Heart left ventricle (tissue), 16 donors: ENCODE data around the gene KY. TPM values are rescaled to one million over a fixed set of nuclear protein-coding genes. Genes with fewer than 3 reads are reported as not detected.

Experiments
- ATAC-seq, 4 donors: fragments of 200-7000 bp; cut with Tn5 transposase; one replicate each; pipeline ENCODE4 v1.9.1; 2020 to 2022; ENCODE audit warnings: moderate library complexity in 4 of 4, mild to moderate bottlenecking in 3 of 4, moderate number of reproducible peaks in 1 of 4
- DNase-seq, 5 donors: peaks; one replicate each; pipeline ENCODE4 v3.0.0-alpha.2; 2020
- H3K27ac ChIP-seq, 12 donors: fragments of 200-600 bp; sonication (generic) in 4 of 12; one replicate each; pipeline versions ENCODE4 v1.5.0 to v1.8.0; 2016 to 2022; ENCODE audit warnings: mild to moderate bottlenecking in 2 of 12
- H3K27me3 ChIP-seq, 9 donors: fragments of 200-600 bp; sonication (generic) in 2 of 9; one replicate each; pipeline versions ENCODE4 v1.5.1 to v1.8.0; 2016 to 2022; ENCODE audit warnings: mild to moderate bottlenecking in 3 of 9
- H3K36me3 ChIP-seq, 9 donors: fragments of 200-600 bp; sonication (generic) in 2 of 9; one replicate each; pipeline versions ENCODE4 v1.5.0 to v1.8.0; 2018 to 2022; ENCODE audit warnings: mild to moderate bottlenecking in 2 of 9
- H3K4me1 ChIP-seq, 12 donors: fragments of 200-600 bp; sonication (generic) in 4 of 12; one replicate each; pipeline versions ENCODE4 v1.5.0 to v1.8.0; 2016 to 2022; ENCODE audit warnings: mild to moderate bottlenecking in 3 of 12
- H3K4me3 ChIP-seq, 12 donors: fragments of 200-600 bp; sonication (generic) in 4 of 12; one replicate each; pipeline versions ENCODE4 v1.5.0 to v1.8.0; 2017 to 2022; ENCODE audit warnings: mild to moderate bottlenecking in 9 of 12, moderate library complexity in 4 of 12
- H3K9me3 ChIP-seq, 12 donors: fragments of 200-600 bp; sonication (generic) in 4 of 12; one replicate each; pipeline versions ENCODE4 v1.5.0 to v1.8.0; 2016 to 2022; ENCODE audit warnings: mild to moderate bottlenecking in 1 of 12
- CTCF ChIP-seq, 12 donors: fragments of 200-600 bp; sonication (generic) in 4 of 12; IDR thresholded peaks; one replicate each; pipeline versions ENCODE4 v1.5.0 to v1.8.0; 2018 to 2022; ENCODE audit warnings: antibody characterized with exemption in 12 of 12, mild to moderate bottlenecking in 5 of 12
- POLR2A ChIP-seq, 2 donors: fragments of 450-650 bp; IDR thresholded peaks; one replicate each; pipeline ENCODE4 v1.6.1; 2017; ENCODE audit warnings: antibody characterized with exemption in 2 of 2, mild to moderate bottlenecking in 2 of 2, moderate library complexity in 2 of 2
- WGBS, 4 donors: extraction: QIAGEN DNeasy Blood & Tissue Kit in 2 of 4; methylation state at CpG; one replicate each; pipeline versions ENCODE4 v1.1.5 to v1.1.7; 2013 to 2018; 5-methylcytosine and 5-hydroxymethylcytosine counted together
- intact Hi-C, 10 donors: fragments of 100-400 bp; cut with DNase I; formaldehyde crosslinking; loops; one replicate each; pipeline versions ENCODE4 v1.11.1 to v1.14.2; 2022
- polyA plus RNA-seq, 2 donors: library from polyadenylated mRNA; stranded (reverse); fragments of 200-250 nt; gene quantifications; one replicate each; pipeline ENCODE4 v1.2.3, GENCODE V29; 2013
- total RNA-seq, 9 donors: library from RNA; depleted of rRNA in 2 of 9; stranded (reverse); fragments of >200 nt in 2 of 9; fragmentation: NEBNext Ultra II Directional in 3 of 9; extraction: Animal tissue kit (Norgen Biotek cat#: 25700) in 3 of 9; gene quantifications; one replicate each; pipeline versions ENCODE4 v1.1.0 to v1.2.4, GENCODE V29; 2016 to 2023
- donor health status: ischemic (EF 13 %, LVEDD 7.1; RV severe dilation, severe dysfunction).
- donor health status: healthy with polysubstance abuse.
- donor health status: DM: no; HTN: yes; CAD: no.
- donor health status: DM: no; HTN: no; CAD: no.
- donor health status: ischemic (EF 25% LVEDD 6.9; RV normal size, moderate dysfunction).
- donor health status: ischemic (EF 25% LVEDD 5.7; RV mildly dilated, moderate dysfunction).
- donor health status: healthy.
- donor health status: DM: yes; HTN: yes; CAD: no.
- donor health status: ischemic (EF 35%, LVEDD 5.7; RV mildly dilated, moderate dysfunction).
- donor health status: nonischemic (EF 11% LVEDD 7.7; RV severe dilation, severe dysfunction).
- donor health status: DM: yes; HTN: yes; CAD: no.
- donor health status: PGD.
- donor health status: ischemic (EF 29% LVEDD 5.4; RV normal size, mild dysfunction).
- donor health status: nonischemic (EF 23%, LVEDD 6.1; RV moderate dilation, normal function).

KY gene
- total and polyA plus RNA-seq, 11 donors: 1.4 to 22.5 (median 8.6) TPM

- H3K4me3 ChIP-seq: no peak overlapping the region
- ATAC-seq (no peak), DNase-seq (no peak)
- no peaks in the 10 kb centered on the region for H3K9me3 ChIP-seq
- no peak for TF ChIP-seq CTCF (IDR thresholded peaks at IDR 0.05)
- TF ChIP-seq POLR2A (IDR thresholded peaks at IDR 0.05): no peak
- WGBS, 4 donors: 39 to 75% (median 69%) methylated on average over 4 to 8 of the region's 8 CpGs
- intact Hi-C loops: no loop called here
- no peak overlapping the region for H3K27ac ChIP-seq
- no peaks in the 10 kb centered on the region for H3K36me3 ChIP-seq
- no peaks in the 10 kb centered on the region for H3K27me3 ChIP-seq
- H3K4me1 ChIP-seq: no peaks in the 10 kb centered on the region
Observed at GRCh38 chr3:134594331-134594741, 56.5 kb downstream of the KY start.

- WGBS, 4 donors: 89 to 95% (median 91%) methylated on average over 5 of the region's 5 CpGs
- intact Hi-C loops: no loop called here
- TF ChIP-seq CTCF (IDR thresholded peaks at IDR 0.05): no peak
- TF ChIP-seq POLR2A (IDR thresholded peaks at IDR 0.05): no peak
- Histone ChIP-seq H3K36me3 (no peaks in the 10 kb centered on the region), H3K4me3 (no peak overlapping the region), H3K27ac (no peak overlapping the region), H3K27me3 (no peaks in the 10 kb centered on the region), H3K9me3 (no peaks in the 10 kb centered on the region), H3K4me1 (no peaks in the 10 kb centered on the region)
- ATAC-seq (no peak), DNase-seq (no peak)
Observed at GRCh38 chr3:134592806-134593205, 58.0 kb downstream of the KY start.

- DNase-seq (no peak), ATAC-seq (no peak)
- no peaks in the 10 kb centered on the region for H3K9me3 ChIP-seq
- intact Hi-C loops: no loop called here
- no peak overlapping the region for H3K27ac ChIP-seq
- TF ChIP-seq POLR2A (IDR thresholded peaks at IDR 0.05): no peak
- no peak for TF ChIP-seq CTCF (IDR thresholded peaks at IDR 0.05)
- H3K4me1 ChIP-seq: no peaks in the 10 kb centered on the region
- no peaks in the 10 kb centered on the region for H3K27me3 ChIP-seq
- H3K36me3 ChIP-seq: no peaks in the 10 kb centered on the region
- H3K4me3 ChIP-seq: no peak overlapping the region
Observed at GRCh38 chr3:134590766-134591165, 60.1 kb downstream of the KY start.

GRCh38 chr3:134579141-134579665 is 71.6 kb downstream of the KY start:
- Histone ChIP-seq H3K9me3 (peaks cover 0 to 7% (median 0%) of the 10 kb centered on the region in 12 donors), H3K27me3 (no peaks in the 10 kb centered on the region), H3K4me3 (no peak overlapping the region), H3K27ac (no peak overlapping the region), H3K4me1 (no peaks in the 10 kb centered on the region), H3K36me3 (no peaks in the 10 kb centered on the region)
- intact Hi-C loops: no loop called here
- ATAC-seq (no peak), DNase-seq (no peak)
- TF ChIP-seq CTCF (IDR thresholded peaks at IDR 0.05): no peak
- no peak for TF ChIP-seq POLR2A (IDR thresholded peaks at IDR 0.05)
- WGBS, 4 donors: 94 to 97% (median 97%) methylated on average over 3 of the region's 3 CpGs
